Kidney epithelial cell (primary cell): ENCODE data around the gene OAF. TPM values are rescaled to one million over a fixed set of nuclear protein-coding genes. Genes with fewer than 3 reads are reported as not detected.
A peak's percentile ranks its signal among the peaks of the same experiment; 100 is the strongest.
"Not testable (repeated sequence)": the region's sequence is repeated elsewhere in the genome, so short reads cannot be mapped to it uniquely, and the experiment has no call there.

ENCODE experiments used
- DNase-seq: peaks from one replicate; pipeline ENCODE4 v3.0.0-alpha.2; 2010; ENCODE audit warnings: low read depth
- H3K27me3 ChIP-seq: 2 replicates; pipeline ENCODE4 v1.6.0; 2011; ENCODE audit warnings: low read length; ENCODE audit not compliant: control insufficient read depth, insufficient read depth
- H3K36me3 ChIP-seq: 2 replicates; pipeline ENCODE4 v1.5.1; 2011; ENCODE audit warnings: low read length; ENCODE audit not compliant: control insufficient read depth, insufficient read depth
- H3K4me3 ChIP-seq: 2 replicates; pipeline ENCODE4 v1.5.1; 2011; ENCODE audit warnings: low read depth, mild to moderate bottlenecking, control low read depth, low read length
- total RNA-seq: library from RNA; depleted of rRNA; stranded (reverse); fragments of >200 nt; gene quantifications from 2 replicates; pipeline ENCODE4 v1.2.3, GENCODE V29; 2015
- TF ChIP-seq, protein P1 (sequence below): IDR thresholded peaks from 2 replicates; pipeline ENCODE4 v1.5.1; 2011; ENCODE audit warnings: mild to moderate bottlenecking, moderate library complexity, low read length, control low read depth, inconsistent platforms; ENCODE audit not compliant: insufficient read depth, poor library complexity, severe bottlenecking

OAF gene
- total RNA-seq, 1 donor from 2014 or later, result 45.2 TPM

DNA sequence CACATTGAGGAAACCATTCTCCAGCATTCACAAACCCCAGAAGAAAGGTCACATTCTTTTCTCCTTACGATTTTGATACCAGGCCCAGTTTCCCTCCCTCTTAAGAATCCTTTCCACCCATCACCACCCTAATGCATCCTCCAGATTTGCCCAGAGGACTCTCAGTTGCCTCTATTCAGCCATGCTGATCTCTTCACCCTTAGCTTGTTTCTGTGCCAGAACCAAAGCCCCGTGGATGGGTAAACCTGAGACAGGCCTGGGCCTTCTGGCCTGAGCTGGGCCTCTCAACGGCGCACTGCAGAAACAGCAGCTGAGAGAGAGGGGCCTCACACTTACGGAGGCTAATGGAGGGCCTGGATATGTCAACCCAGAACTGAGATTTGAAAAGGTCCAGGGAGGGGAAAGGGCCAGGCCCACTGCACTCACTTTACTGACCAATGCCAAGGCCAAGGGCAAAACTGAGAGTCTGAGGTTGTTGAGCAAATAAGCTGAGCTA, 32.2 kb upstream of the OAF start:
- TF ChIP-seq, protein P1, sequence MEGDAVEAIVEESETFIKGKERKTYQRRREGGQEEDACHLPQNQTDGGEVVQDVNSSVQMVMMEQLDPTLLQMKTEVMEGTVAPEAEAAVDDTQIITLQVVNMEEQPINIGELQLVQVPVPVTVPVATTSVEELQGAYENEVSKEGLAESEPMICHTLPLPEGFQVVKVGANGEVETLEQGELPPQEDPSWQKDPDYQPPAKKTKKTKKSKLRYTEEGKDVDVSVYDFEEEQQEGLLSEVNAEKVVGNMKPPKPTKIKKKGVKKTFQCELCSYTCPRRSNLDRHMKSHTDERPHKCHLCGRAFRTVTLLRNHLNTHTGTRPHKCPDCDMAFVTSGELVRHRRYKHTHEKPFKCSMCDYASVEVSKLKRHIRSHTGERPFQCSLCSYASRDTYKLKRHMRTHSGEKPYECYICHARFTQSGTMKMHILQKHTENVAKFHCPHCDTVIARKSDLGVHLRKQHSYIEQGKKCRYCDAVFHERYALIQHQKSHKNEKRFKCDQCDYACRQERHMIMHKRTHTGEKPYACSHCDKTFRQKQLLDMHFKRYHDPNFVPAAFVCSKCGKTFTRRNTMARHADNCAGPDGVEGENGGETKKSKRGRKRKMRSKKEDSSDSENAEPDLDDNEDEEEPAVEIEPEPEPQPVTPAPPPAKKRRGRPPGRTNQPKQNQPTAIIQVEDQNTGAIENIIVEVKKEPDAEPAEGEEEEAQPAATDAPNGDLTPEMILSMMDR, result no peak
- Histone ChIP-seq H3K27me3 (peaks cover 11% of the 10 kb centered on the region), H3K4me3 (no peak overlapping the region), H3K36me3 (no peaks in the 10 kb centered on the region)
- no peak for DNase-seq

DNA sequence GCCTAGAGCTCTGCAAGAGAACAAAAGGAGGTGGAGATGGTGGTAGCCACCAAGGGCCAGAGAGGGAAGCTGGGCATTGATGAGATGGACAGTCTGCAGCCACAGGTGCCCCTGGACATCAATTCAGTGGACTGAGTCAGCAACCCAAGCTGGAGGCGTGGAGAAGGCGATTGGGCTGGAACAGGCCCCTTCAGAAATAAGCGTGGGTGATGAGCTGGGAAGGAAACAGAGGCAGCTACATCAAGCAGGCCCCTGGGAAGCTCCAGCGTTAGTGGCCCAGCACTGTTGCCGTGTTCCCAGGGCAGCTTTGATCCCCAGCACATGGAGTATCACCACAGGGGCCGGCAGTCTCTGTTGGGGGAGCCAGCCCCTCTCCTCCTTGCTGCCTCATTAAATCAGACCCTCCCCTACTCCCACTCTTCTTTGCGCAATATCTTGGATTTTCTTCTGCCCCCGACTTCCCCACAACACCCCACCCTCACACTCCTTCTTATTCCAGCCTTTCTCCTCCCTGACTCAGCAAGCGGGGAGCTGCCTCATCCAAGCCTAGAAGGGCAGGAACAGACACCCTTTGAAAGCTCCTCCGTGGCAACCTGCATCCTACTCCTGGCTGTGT, 31.7 kb upstream of the OAF start:
- DNase-seq, result no peak
- TF ChIP-seq, protein P1, result no peak
- Histone ChIP-seq H3K4me3 (no peak overlapping the region), H3K36me3 (no peaks in the 10 kb centered on the region), H3K27me3 (peaks cover 7% of the 10 kb centered on the region)

DNA sequence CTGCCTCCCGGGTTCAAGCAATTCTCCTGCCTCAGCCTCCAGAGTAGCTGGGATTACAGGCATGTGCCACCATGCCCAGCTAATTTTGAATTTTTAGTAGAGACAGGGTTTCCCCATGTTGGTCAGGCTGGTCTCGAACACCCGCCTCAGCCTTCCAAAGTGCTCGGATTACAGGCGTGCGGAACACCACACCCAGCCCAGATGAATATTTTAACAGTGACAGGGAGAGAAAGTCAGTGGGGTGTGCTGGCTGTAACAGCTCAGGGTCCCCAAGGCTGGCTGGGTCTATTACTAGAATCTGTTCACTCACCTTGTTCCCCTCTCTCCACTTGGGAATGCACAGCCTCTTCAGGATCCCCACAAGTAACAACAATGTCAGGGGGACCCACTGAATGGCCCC, 30.8 kb upstream of the OAF start:
- not testable (repeated sequence) for H3K36me3 ChIP-seq, H3K4me3 ChIP-seq, DNase-seq, H3K27me3 ChIP-seq

DNA sequence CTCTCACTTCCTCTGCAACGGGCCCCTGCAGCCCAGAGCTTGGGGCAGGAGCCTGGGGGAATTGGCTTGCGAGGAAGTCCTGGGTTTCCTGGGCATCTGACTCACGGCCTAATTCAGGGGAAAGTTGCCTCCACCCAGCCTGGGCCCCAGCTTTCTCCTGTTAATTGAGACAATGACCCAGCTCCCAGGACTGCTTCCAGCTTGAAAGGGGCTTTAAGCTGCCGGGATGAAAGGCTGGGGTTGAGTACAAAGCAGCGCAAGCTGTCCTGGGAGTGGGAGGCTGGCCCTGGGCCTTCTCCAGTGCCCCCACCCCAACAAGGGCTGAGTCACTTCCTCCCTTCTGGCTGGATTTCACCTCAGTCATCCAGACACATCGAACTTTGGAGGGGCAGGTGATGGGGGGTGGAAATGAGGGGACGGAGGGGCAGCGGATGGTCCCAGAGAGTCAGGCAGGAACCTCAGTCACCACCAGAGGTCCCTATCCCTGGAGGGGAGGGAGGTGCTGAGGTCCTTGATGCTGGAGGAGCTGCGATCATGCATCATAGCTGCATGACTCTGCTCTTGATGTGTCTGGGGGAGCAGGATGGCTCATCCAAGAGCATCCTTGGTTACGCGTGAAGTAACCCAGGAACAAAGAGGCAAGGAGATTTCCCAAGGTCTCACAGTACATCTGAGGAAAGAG, 30.1 kb upstream of the OAF start:
- TF ChIP-seq, protein P1, result peak; percentile 42

DNA sequence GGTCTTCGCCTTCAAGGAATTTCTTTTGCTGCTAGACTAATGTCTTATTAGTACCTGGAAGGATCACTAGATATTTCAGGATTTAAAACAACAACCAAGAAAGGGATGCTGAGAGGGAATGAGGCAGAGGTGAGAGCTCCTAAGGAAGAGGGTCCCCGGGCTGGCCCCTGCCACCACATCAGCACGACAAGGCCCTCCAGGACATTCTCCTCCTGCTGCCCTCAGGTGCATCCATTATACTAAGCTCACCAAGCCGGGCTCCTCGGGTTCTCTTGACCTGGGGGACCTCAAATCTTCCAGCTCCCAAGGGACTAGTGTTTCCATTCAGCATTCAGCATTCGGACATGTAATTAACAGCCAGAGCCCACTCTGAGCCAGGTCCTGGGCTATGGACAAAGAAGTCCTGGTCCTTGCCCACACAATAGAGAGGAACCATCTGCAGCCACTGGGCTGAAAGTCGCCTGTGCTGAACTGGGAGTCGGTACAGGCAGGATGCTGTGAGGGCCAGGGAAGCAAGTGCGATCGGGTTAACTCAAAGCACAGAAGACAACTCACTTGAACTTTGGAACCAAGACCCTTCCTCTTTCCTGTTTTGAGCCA, 29.4 kb upstream of the OAF start:
- DNase-seq, result no peak
- peaks cover 2% of the 10 kb centered on the region for H3K27me3 ChIP-seq
- no peak overlapping the region for H3K4me3 ChIP-seq
- H3K36me3 ChIP-seq, result no peaks in the 10 kb centered on the region
- TF ChIP-seq, protein P1, result no peak

More for the DNA sequence above, 30.1 kb upstream of the OAF start:
- DNase-seq, result peak; percentile 60
- Histone ChIP-seq H3K4me3 (no peak overlapping the region), H3K36me3 (no peaks in the 10 kb centered on the region), H3K27me3 (peaks cover 2% of the 10 kb centered on the region)

DNA sequence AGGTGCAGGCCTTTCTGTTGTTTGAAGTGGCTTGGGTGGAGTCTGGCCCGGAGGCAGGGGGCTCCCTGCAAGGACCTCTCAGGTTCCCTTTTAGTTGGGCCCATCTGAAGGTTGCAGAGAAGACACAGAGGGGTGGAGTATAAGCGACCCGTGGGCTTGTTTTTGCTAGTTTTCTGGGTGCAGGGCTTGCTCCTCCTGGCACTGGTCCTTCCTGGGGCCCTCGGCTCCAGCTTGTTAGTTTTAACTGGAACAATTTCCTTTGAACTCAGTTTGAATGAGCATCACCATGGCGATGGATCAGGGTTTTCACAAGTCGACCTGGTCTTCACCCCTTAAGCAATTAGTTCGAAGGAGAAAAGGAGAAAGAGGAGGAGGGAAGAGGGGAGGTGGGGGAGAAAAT, 28.5 kb upstream of the OAF start:
- Histone ChIP-seq H3K27me3 (peaks cover 2% of the 10 kb centered on the region), H3K36me3 (no peaks in the 10 kb centered on the region), H3K4me3 (no peak overlapping the region)
- no peak for DNase-seq
- TF ChIP-seq, protein P1, result no peak
